Progenitor cell of endocrine pancreas (in vitro differentiated cells): ENCODE data around the gene CHN2. TPM values are rescaled to one million over a fixed set of nuclear protein-coding genes. Genes with fewer than 3 reads are reported as not detected.

ENCODE experiments used
- DNase-seq: peaks from one replicate; pipeline ENCODE4 v3.0.0; 2021; ENCODE audit warnings: low spot score; ENCODE audit not compliant: unreplicated experiment
- H3K27ac Mint-ChIP-seq: 2 replicates; pipeline ENCODE4 v1.8.0; 2021; ENCODE audit warnings: mild to moderate bottlenecking, moderate library complexity, mixed read lengths
- H3K27me3 Mint-ChIP-seq: 2 replicates; pipeline ENCODE4 v1.8.0; 2021; ENCODE audit warnings: mixed read lengths
- H3K36me3 Mint-ChIP-seq: 2 replicates; pipeline ENCODE4 v1.8.0; 2022; ENCODE audit warnings: mixed read lengths; ENCODE audit not compliant: insufficient read depth
- H3K4me1 Mint-ChIP-seq: 2 replicates; pipeline ENCODE4 v1.8.0; 2021; ENCODE audit warnings: low read depth, mixed read lengths
- H3K4me3 Mint-ChIP-seq: 2 replicates; pipeline ENCODE4 v1.8.0; 2021; ENCODE audit warnings: low read depth, mild to moderate bottlenecking, moderate library complexity, mixed read lengths
- H3K9me3 Mint-ChIP-seq: 2 replicates; pipeline ENCODE4 v1.8.0; 2021; ENCODE audit warnings: low read depth, mixed read lengths
- CTCF ChIP-seq: fragments of 200-600 bp; sonication (generic); IDR thresholded peaks from one replicate; pipeline ENCODE4 v1.5.0; 2021; ENCODE audit warnings: antibody characterized with exemption, mild to moderate bottlenecking; ENCODE audit not compliant: unreplicated experiment
- total RNA-seq: library from RNA; stranded (reverse); gene quantifications from 2 replicates; pipeline ENCODE4 v1.2.1, GENCODE V29; 2021

CHN2 gene
- total RNA-seq, 1 donor from 2014 or later, result 22.0 TPM

GRCh38 chr7:29449569-29450260 lies 255.1 kb downstream of the CHN2 start:
- no peak overlapping the region for H3K4me3 Mint-ChIP-seq
- H3K27ac Mint-ChIP-seq, result peak overlapping the region; percentile 15
- H3K36me3 Mint-ChIP-seq, result peaks cover 4% of the 10 kb centered on the region
- peaks cover 37% of the 10 kb centered on the region for H3K4me1 Mint-ChIP-seq
- TF ChIP-seq CTCF, result no peak
- no peaks in the 10 kb centered on the region for H3K27me3 Mint-ChIP-seq
- no peaks in the 10 kb centered on the region for H3K9me3 Mint-ChIP-seq
- DNase-seq, result no peak

GRCh38 chr7:29453021-29453420 lies 258.4 kb downstream of the CHN2 start:
- H3K4me1 Mint-ChIP-seq, result peaks cover 23% of the 10 kb centered on the region
- no peak for TF ChIP-seq CTCF
- H3K4me3 Mint-ChIP-seq, result no peak overlapping the region
- H3K9me3 Mint-ChIP-seq, result no peaks in the 10 kb centered on the region
- peaks cover 4% of the 10 kb centered on the region for H3K36me3 Mint-ChIP-seq
- DNase-seq, result no peak
- H3K27me3 Mint-ChIP-seq, result no peaks in the 10 kb centered on the region
- H3K27ac Mint-ChIP-seq, result peak overlapping the region; percentile 14

GRCh38 chr7:29454464-29454863 lies 259.9 kb downstream of the CHN2 start:
- H3K4me1 Mint-ChIP-seq, result peaks cover 23% of the 10 kb centered on the region
- no peak overlapping the region for H3K27ac Mint-ChIP-seq
- no peaks in the 10 kb centered on the region for H3K9me3 Mint-ChIP-seq
- no peaks in the 10 kb centered on the region for H3K27me3 Mint-ChIP-seq
- peaks cover 2% of the 10 kb centered on the region for H3K36me3 Mint-ChIP-seq
- TF ChIP-seq CTCF, result no peak
- H3K4me3 Mint-ChIP-seq, result no peak overlapping the region
- no peak for DNase-seq

GRCh38 chr7:29454899-29455451 lies 260.4 kb downstream of the CHN2 start:
- Mint-ChIP-seq H3K27ac (no peak overlapping the region), H3K27me3 (no peaks in the 10 kb centered on the region), H3K36me3 (peaks cover 2% of the 10 kb centered on the region), H3K9me3 (no peaks in the 10 kb centered on the region), H3K4me3 (no peak overlapping the region), H3K4me1 (peaks cover 18% of the 10 kb centered on the region)
- DNase-seq, result no peak
- no peak for TF ChIP-seq CTCF

GRCh38 chr7:29457141-29457561 lies 262.6 kb downstream of the CHN2 start:
- Mint-ChIP-seq H3K36me3 (no peaks in the 10 kb centered on the region), H3K27me3 (no peaks in the 10 kb centered on the region), H3K27ac (no peak overlapping the region), H3K4me1 (peaks cover 15% of the 10 kb centered on the region), H3K4me3 (no peak overlapping the region), H3K9me3 (no peaks in the 10 kb centered on the region)
- no peak for TF ChIP-seq CTCF
- DNase-seq, result no peak
